HG02642 (cell line): ENCODE results near the gene ERMARD.

Experiments used
- ATAC-seq: cut with Tn5 transposase; IDR thresholded peaks from one replicate; pipeline ENCODE4 v1.9.1; 2021; ENCODE audit warnings: mild to moderate bottlenecking; ENCODE audit not compliant: unreplicated experiment, poor library complexity

ERMARD gene

DNA sequence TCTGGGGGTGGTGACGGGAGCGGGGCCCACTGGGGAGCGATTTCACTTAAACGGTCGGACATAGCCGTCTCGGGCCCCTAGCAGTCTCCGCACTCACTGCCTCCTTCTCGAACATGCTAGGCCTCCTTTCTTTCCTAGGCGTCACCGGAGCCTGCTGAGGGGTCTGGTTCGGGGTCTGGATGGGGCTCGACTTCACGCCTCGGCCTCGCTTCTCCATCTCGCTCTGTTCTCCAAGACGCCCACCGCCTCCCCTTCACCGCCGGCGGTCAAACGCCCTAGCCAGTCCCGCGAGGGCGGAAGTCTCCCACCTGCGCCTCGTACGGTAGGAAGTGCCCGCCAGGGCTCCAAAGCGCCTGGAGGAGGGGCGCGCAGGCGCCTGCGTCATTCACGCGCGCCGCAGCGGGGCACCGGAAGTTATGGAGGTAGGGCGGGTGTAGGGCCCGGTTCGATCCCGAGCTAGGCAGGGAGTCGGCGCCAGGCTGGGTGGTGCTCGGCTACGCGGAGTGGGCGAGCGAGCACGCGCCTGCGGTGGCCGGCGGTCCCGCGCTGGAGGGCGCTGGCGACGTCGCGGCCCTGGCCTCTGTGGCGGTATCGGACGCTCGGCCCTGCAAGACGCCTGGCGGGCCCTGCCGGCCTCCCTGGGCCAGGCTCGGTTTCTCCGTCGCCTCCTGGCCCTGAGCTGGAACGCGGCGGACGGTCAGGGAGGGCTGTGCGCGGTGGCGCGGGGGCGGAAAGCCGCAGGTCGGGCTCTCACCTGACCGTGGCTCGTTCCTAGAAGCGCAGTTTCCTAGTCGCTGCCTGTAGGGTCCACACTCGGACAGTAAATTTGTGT, at the start of gene ERMARD, which contains the start of gene DYNLT2:
Gene ERMARD, plus strand, starts transcription at position 381 of the 832 bp plus-strand sequence. Its CDS starts 36 bp downstream, at position 417.
Gene DYNLT2, minus strand, starts transcription at position 331 of the 832 bp plus-strand sequence. Its CDS starts 114 bp downstream, at position 217.
- peak; percentile 96 for ATAC-seq

GRCh38 chr6:169701954-169702839, 49.2 kb upstream of the ERMARD start, which contains the start of the genes C6orf120 and WDR27:
C6orf120 (plus strand) TSS chr6:169702126; CDS start chr6:169702460, 334 bp downstream.
WDR27 (minus strand) TSS chr6:169702029; CDS start chr6:169689005, 13,024 bp downstream.
- peak; percentile 95 for ATAC-seq

DNA sequence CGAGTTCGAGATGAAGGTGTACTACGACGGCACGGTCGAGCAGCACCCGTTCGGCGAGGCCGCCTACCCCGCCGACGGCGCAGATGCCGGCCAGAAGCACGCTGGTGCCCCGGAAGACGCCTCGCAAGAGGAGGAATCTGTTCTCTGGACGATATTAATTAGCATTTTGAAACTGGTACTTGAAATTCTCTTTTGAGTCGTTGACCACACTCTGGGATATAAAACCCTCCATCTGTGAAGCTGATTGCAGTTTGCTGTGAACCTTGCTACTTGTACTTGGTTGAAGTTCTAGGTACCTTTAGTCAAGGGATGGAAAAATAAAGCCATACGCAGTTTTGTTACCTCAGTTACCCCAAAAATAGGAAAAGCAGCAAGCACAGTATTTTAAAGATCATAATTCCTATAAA, 48.6 kb upstream of the ERMARD start:
- no peak for ATAC-seq

DNA sequence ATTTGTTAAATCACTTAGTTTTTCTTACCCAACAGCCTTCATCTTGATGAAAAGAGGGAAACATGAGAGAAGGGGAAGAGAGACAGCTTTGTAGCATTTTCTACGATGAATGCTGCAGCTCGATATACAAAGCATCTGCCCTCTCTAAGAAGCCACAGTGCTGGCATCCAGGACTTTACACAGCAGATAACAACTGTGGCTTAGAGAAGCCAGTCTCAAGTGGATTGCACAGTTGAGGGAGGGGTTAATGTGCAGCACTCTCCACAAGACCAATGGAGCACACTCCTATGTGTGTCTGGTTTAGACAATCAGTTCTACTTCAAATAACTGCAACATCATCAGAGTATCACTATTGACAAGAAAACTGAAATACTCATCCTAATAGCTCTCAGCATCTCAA, 43.6 kb upstream of the ERMARD start:
- no peak for ATAC-seq

DNA sequence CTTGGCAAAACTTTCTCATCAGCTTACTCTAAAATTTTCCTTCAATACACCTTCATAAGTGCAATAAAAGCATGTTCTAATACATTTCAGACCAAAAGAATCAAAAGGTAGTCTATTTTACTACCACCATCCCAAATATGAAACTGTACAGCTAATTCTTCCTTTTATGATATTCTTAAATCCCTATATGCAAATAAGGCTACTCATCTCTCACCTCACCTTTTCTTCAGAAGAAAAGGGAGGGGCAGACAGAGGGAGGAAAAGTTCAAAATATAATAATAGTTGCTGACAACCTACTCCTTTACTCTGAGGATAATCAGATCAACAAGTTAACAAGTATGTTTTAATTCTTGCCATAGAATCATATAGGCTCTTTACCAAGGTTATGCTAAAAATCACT, 42.1 kb upstream of the ERMARD start:
- no peak for ATAC-seq

DNA sequence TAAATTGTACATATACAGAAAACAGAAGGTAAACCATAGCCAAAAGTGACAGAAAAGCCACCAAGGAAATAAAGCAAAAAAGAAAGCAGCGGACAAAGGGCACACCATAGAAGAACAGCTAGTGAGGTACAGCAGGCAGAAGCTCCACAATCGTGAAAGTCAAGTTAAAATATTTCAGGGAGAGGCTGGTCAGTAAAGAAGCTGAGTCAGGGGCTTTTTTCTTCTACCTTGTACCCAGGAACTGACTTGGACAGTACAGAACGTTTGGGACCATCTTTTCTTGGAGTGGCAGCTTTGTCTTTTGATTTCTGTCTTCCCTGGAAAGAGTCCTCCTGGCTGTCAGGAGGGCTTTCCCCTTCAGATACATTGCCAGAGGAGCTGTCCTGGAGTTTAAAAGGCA, 41.4 kb upstream of the ERMARD start:
- no peak for ATAC-seq

- ATAC-seq = no peak
These were observed 37.2 kb upstream of the ERMARD start for GRCh38 chr6:169714178-169714577.

GRCh38 chr6:169714595-169714994, 36.8 kb upstream of the ERMARD start:
- no peak for ATAC-seq

GRCh38 chr6:169719117-169719516, 32.3 kb upstream of the ERMARD start:
- ATAC-seq = no peak

DNA sequence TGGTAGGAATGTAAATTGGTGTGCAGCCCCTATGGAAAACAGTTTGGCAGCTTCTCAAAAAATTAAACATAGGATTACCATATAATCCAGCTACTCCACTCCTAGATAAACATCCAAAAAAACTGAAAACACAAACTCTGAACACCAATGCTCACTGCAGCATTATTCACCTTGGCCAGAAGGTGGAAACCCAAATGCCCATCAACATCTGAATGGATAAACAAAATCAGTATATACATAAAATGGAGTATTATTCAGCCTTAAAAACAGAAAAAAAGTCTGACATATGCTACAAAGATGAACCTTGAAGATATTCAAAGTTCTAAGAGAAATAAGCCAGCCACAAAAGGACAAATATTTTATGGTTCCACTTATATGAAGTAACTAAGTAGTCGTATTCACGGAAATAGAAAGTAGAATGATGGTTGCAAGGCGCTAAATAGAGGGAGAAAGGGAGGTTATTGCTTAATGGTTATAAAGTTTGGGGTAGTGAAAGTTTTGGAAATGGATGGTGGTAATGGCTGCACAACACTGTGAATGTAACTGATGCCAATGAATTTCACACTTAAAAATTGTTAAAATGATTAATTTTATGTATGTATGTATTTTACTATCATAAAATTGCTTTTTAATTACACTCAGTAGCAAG, 31.1 kb upstream of the ERMARD start:
- no peak for ATAC-seq

DNA sequence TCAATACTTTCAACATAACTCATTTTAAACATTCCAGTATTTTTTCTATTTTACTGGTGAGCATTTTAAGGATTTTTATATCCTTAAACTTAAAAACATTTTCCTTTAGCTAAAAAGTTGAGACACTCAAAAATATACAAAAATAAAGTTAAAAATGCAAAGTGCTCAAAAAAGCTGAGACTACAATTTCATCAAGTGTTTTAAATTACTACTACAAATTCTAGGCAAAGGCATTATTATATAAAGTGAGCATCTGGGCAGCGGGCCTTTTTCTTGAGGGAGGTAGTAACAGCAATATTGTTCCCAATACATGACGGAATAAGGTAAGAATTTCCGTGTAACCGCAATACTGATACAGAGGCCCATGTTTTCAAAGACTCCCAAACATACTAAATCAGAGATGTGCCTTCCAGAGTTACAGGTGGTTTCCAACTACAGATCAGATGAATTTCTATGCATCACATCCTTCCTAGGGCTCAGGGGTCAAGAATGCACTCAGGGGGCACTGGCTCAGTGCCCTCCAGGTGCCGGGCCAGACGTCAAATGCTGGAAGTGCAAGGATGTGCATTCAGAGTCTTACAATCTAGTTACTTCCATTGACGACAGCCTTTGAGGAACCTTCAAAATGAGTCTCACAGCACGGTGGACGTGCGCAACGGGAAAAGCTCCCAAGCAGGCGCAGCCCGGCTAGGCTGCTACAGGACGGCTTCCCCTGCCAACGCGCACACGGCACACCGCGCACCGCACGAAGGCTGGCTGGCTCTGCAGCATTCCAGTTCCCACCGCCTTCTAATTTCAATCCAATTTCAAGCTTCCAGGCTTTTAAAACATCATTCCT, 28.8 kb upstream of the ERMARD start:
- ATAC-seq = peak; percentile 18

GRCh38 chr6:169723200-169723909, 28.1 kb upstream of the ERMARD start:
- ATAC-seq = peak; percentile 42

DNA sequence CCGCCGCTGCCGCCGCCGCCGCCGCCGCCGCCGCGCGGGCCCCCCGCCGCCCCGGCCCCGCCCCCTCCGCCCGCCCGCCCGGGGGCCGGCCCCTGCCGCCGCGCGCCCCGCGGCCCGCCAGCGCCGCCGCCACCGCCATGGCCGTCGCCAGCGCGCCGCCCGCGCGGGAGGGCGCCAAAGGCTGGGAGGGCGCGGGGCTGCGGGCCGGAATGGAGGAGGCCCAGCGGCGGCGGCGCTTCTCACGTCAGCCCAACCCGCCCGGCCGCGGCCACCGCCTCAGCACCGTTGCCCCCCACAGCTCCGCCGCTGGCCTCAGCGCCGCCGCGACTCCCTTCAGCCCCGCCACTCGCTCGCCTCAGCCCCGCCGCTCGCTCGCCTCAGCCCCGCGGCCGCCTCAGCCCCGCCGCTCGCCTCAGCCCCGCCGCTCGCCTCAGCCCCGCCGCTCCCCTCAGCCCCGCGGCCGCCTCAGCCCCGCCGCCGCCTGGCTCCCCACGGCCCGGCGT, 27.4 kb upstream of the ERMARD start:
- ATAC-seq = peak; percentile 54

- ATAC-seq = peak; percentile 54
These were observed 26.8 kb upstream of the ERMARD start, which contains the start of gene PHF10 for GRCh38 chr6:169724494-169725124. PHF10 (minus strand) TSS chr6:169724500; CDS start chr6:169723931, 569 bp downstream.

DNA sequence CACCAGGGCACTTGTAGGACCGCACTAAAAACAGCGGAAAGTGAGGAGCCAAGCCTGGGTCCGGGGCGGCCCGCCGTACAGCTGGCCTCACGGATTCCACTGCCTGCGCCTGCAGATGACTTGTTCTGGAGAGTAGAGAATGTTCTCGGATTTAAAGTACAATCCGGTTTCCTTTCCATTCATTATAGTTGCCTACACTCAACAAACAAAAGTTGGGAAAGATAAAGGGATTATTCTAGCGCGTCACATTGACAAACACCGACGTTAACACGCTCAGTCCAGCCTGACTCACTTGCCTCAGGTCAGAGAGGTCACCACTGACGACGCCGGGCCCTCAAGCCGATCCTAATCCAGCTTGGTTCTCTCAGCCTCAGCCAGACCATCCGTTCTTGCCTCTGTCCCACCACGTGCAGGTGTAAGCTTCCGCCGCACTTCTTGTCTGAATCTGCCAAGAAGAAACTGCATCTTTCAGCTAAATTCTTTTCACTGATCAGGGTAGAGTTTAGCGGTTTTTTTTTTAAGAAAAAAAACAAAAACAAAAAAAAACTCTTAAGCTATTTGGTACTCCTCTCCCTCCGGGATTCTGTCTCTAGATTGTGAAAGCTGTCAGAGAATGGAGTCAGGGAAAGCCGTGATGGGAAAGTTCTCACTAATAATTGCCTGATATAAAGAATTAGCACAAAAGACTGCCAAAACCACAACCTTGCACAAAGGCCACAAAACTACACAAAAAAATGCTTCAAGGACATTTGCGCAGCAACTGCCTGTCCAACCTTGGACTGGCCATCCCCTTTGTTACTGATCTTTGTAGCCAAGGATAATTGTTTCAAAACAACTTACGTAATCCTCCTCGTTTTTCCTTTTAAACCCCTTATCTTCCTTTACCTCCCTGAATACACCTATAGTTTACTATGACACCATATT, 26.0 kb upstream of the ERMARD start:
- ATAC-seq = no peak

DNA sequence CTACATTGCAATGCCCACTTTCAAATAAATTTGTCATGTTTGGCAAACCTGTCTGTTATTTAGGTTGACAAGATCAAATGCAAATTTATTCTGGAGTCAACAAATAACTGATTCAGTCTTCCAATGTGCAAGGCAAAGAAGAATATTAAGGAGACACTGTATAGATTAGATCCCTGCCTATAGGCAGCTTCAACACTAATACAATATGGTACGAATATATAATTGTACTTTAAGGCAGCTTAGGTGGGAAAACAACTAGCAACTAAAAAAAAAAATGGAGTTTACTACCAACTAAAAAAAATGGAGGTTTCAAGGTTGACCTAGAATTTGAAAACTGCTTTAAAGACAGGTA, 25.4 kb upstream of the ERMARD start:
- no peak for ATAC-seq

- ATAC-seq = no peak
These were observed 24.5 kb upstream of the ERMARD start for GRCh38 chr6:169726963-169727362.
